H1 (cell line): Measurements from ENCODE around the gene HERC3. TPM values are rescaled to one million over a fixed set of nuclear protein-coding genes. Genes with fewer than 3 reads are reported as not detected.

ENCODE experiments used
- EGR1 ChIP-seq: IDR thresholded peaks from 2 replicates; pipeline ENCODE4 v1.6.1; 2011; ENCODE audit warnings: low read depth, low read length, borderline replicate concordance
- GABPA ChIP-seq: IDR thresholded peaks from 2 replicates; pipeline ENCODE4 v1.6.1; 2011; ENCODE audit warnings: mild to moderate bottlenecking, low read length, moderate library complexity, borderline replicate concordance; ENCODE audit not compliant: insufficient read depth
- POLR2AphosphoS5 ChIP-seq: IDR thresholded peaks from 2 replicates; pipeline ENCODE4 v1.6.1; 2011; ENCODE audit warnings: low read depth, low read length
- RXRA ChIP-seq: IDR thresholded peaks from 2 replicates; pipeline ENCODE4 v1.6.1; 2011; ENCODE audit warnings: low read depth, mild to moderate bottlenecking, low read length, moderate library complexity; ENCODE audit not compliant: insufficient read depth
- SIN3A ChIP-seq, 2 experiments: IDR thresholded peaks in 1 of 2; conservative IDR thresholded peaks in 1 of 2; 2 replicates each; pipeline ENCODE4 v1.6.1; 2011 to 2012; ENCODE audit warnings: low read length in 2 of 2, improper control_type of control experiment in 1 of 2, low read depth in 1 of 2, mild to moderate bottlenecking in 1 of 2
- SP2 ChIP-seq: IDR thresholded peaks from 2 replicates; pipeline ENCODE4 v1.6.1; 2012; ENCODE audit warnings: mild to moderate bottlenecking, low read length, inconsistent platforms
- ZNF274 ChIP-seq: IDR thresholded peaks from 2 replicates; pipeline ENCODE4 v1.7.0; 2012; ENCODE audit warnings: low read length, borderline replicate concordance; ENCODE audit errors: extremely low read depth
- polyA plus RNA-seq, 7 experiments: library from polyadenylated mRNA; depleted of rRNA in 3 of 7; stranded (reverse) in 5 of 7; unstranded in 2 of 7; fragments of >200 nt in 5 of 7; fragments of 200-250 nt in 2 of 7; gene quantifications; 1 replicate in 5 of 7; 2 replicates in 1 of 7; 4 replicates in 1 of 7; pipeline versions ENCODE4 v1.2.1 to v1.2.3, GENCODE V29; 2011 to 2013; ENCODE audit warnings: missing spikeins in 2 of 7, mixed read lengths in 2 of 7
- total RNA-seq: library from RNA; stranded (reverse); fragmentation: NEBNext Ultra II Directional; extraction: Animal tissue kit (Norgen Biotek cat#: 25700); gene quantifications from 2 replicates; pipeline ENCODE4 v1.2.1, GENCODE V29; 2021
- TF ChIP-seq, protein P1 (sequence below): IDR thresholded peaks from 2 replicates; pipeline ENCODE4 v1.6.1; 2012; ENCODE audit warnings: inconsistent platforms

Gene HERC3
- total and polyA plus RNA-seq, 2 of the 8 experiments (the other 6 are each of a cell fraction or from before 2014, with no cell fraction given): 1.4 to 5.7 TPM

- TF ChIP-seq SIN3A (conservative IDR thresholded peaks at IDR 0.05 in 1 of 2, IDR thresholded peaks at IDR 0.05 in 1 of 2; ENCODE audit: low read depth in 1 of 2, low read length in 2 of 2) (no peak), ZNF274 (no peak), POLR2AphosphoS5 (no peak), RXRA (no peak), SP2 (no peak), GABPA (no peak), EGR1 (no peak)
- TF ChIP-seq, protein P1, sequence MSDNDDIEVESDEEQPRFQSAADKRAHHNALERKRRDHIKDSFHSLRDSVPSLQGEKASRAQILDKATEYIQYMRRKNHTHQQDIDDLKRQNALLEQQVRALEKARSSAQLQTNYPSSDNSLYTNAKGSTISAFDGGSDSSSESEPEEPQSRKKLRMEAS: no peak
These were observed 24.7 kb upstream of the HERC3 start (continued) for GRCh38 chr4:88567591-88567990.
